ENCODE data around the gene MST1. TPM values are rescaled to one million over a fixed set of nuclear protein-coding genes. Genes with fewer than 3 reads are reported as not detected.
A peak's percentile ranks its signal among the peaks of the same experiment; 100 is the strongest.

The MST1 gene
- total RNA-seq, 1 experiment from 2014 or later, result 11.0 TPM

DNA sequence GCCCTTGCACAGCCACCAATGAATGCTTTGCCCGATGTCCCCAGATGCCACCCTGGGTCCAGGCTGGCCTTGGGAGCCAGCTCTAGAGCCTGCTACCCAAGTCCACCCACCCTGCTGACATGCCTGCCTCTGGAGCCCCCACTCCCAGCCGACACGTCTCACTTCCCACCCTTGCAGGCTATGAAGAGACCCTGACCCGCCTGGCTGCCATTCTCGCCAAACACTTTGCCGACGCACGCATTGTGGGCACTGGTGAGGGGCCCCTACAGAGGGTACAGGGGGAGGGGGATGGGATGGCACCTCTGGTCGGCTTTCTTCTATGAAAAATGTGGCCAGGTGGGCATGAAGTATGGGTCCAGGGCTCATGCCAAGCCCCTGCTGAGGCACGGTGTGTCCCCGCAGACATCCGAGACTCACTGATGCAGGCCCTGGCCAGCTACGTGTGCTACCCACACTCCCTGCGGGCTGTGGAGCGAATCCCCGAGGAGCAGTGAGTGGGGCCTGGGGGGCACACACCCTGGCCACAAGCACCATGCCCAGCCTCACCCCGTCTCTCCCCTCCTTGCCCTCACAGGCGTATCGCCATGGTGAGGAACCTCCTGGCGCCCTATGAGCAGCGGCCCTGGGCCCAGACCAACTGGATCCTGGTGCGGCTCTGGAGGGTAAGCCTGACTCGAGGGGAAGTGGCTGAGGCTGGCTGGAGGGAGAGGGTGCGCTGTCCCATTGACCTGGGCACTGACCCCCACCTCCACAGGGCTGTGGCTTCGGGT lies 24.2 kb upstream of the MST1 start:
- no peaks in the 10 kb centered on the region; the same call in 1 of the 2 replicates for H3K36me3 ChIP-seq (replicated peaks; ENCODE audit: control insufficient read depth, insufficient read depth, low read length)
- no peak overlapping the region for H3K4me3 ChIP-seq (ENCODE audit: insufficient read depth, low read depth, low read length)
- H3K27me3 ChIP-seq (ENCODE audit: control insufficient read depth, insufficient read depth, low read length), result peaks cover 3% of the 10 kb centered on the region; the same call in 1 of the 2 replicates
- DNase-seq, result peak; percentile 29

DNA sequence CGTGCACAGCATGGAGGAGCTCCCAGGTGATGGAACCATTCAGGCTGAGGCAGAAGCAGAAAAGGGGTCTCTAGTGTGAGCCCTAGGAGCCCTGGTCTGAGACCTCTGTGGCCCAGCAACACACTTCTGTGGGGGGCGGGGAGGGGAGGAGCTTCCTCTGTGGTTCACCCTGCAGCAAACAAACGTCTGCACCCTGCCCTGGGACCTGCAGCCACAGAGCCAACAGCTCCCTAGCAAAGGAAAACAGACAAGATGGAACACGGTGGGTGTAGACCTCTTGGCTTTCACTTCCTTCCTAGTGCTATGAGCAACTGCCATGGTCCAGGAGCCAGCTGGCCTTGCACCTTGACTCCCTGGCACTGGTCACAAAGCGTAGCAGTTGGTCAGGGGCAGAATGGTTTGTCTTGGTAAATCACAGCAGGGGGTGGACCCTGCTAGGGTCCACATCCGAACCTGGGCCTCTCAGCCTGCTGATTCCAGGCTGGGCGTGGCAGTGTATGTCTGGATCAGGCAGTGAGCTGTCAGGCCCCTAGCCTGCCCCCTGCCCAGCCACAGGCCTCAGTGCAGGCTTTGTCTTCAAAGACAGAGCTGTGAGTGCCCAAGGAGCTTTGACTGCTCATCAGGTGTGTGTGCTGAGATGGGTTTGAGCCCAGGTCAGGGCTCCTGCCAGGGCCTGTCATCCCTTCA lies 23.5 kb upstream of the MST1 start:
- Histone ChIP-seq H3K36me3 (replicated peaks; ENCODE audit: control insufficient read depth, insufficient read depth, low read length) (no peaks in the 10 kb centered on the region; the same call in 1 of the 2 replicates), H3K27me3 (ENCODE audit: control insufficient read depth, insufficient read depth, low read length) (no peaks in the 10 kb centered on the region), H3K4me3 (ENCODE audit: insufficient read depth, low read depth, low read length) (no peak overlapping the region)
- peak; percentile 60 for DNase-seq

DNA sequence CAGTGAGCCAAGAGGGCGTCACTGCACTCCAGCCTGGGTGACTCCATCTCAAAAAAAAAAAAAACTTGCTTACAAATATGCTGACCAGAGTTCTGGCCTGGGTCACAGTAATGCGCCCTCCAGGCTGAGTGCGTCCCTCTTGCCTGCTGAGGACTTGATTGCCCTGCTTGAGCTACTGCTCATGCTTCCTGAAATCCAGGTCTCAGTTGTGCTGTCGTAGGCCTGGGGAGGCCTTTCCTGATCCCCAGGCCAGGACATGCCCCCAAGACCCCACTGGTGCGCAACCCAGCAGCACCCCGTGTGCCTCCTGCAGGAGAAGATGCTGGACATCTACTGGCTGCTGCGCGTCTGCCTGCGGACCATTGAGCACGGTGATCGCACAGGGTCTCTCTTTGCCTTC lies 22.9 kb upstream of the MST1 start:
- Histone ChIP-seq H3K4me3 (ENCODE audit: insufficient read depth, low read depth, low read length) (no peak overlapping the region), H3K27me3 (ENCODE audit: control insufficient read depth, insufficient read depth, low read length) (no peaks in the 10 kb centered on the region)
- DNase-seq, result no peak

DNA sequence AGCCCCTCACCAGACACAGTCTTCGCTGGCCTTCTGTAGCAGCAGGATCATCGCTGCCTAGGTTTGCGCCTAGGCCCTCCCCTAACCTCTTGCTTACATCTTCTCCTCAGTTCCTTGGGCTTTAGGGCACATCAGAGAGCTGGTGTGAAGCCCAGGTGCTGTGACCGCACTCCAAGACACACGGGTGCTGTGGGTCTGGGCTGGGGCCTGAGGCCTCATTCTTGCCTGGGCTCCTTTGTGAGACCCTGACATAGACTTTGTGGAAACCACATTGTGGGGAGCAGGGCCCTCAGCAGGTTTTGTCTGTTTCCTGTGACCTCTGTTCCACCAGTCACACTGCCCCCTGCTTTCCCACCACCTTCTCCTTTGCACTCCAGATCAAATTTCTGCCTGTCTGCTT lies 22.2 kb upstream of the MST1 start:
- no peaks in the 10 kb centered on the region for H3K27me3 ChIP-seq (ENCODE audit: control insufficient read depth, insufficient read depth, low read length)
- DNase-seq, result no peak
- no peaks in the 10 kb centered on the region; the same call in 1 of the 2 replicates for H3K36me3 ChIP-seq (replicated peaks; ENCODE audit: control insufficient read depth, insufficient read depth, low read length)
- H3K4me3 ChIP-seq (ENCODE audit: insufficient read depth, low read depth, low read length), result no peak overlapping the region

More for the DNA sequence above, 22.9 kb upstream of the MST1 start:
- no peaks in the 10 kb centered on the region; the same call in 1 of the 2 replicates for H3K36me3 ChIP-seq (replicated peaks; ENCODE audit: control insufficient read depth, insufficient read depth, low read length)

DNA sequence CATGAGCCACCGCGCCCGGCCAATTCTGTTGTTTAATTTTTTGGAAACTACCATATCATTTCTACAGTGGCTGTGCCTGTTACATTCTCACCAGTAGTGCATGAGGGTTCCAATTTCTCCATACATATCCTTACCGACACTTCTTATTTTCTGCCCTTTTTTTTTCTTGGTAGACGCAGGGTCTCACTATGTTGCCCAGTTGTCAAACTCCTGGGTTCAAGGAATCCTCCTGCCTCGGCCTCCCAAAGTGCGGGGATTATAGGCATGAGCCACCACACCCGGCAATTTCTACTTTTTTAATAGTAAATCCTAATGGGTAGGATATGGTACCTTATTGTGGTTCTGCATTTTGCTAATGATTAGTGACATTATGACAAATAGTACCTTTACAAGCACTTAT lies 20.6 kb upstream of the MST1 start:
- Histone ChIP-seq H3K36me3 (replicated peaks; ENCODE audit: control insufficient read depth, insufficient read depth, low read length) (peaks cover 6% of the 10 kb centered on the region), H3K4me3 (ENCODE audit: insufficient read depth, low read depth, low read length) (no peak overlapping the region), H3K27me3 (ENCODE audit: control insufficient read depth, insufficient read depth, low read length) (no peaks in the 10 kb centered on the region)
- DNase-seq, result no peak

DNA sequence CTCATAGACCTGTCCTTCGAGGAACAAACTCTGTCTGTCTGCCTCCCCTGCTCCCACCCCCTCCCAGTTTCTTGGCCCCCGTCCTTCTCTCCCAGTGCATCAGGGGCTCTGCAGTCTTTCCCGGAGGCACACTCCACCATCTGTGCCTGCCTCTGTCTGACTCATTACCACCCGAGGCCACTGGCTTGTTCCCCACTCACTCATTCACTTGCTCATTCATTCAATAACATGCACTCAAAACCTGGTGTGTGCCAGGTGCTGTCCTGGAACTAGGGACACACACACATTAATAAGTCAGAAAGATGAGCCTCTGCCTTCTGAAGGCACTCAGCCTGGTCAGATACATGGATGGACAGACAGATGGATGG lies 17.8 kb upstream of the MST1 start:
- H3K36me3 ChIP-seq (replicated peaks; ENCODE audit: control insufficient read depth, insufficient read depth, low read length), result peaks cover 7% of the 10 kb centered on the region
- no peaks in the 10 kb centered on the region for H3K27me3 ChIP-seq (ENCODE audit: control insufficient read depth, insufficient read depth, low read length)
- DNase-seq, result no peak
- no peak overlapping the region for H3K4me3 ChIP-seq (ENCODE audit: insufficient read depth, low read depth, low read length)

DNA sequence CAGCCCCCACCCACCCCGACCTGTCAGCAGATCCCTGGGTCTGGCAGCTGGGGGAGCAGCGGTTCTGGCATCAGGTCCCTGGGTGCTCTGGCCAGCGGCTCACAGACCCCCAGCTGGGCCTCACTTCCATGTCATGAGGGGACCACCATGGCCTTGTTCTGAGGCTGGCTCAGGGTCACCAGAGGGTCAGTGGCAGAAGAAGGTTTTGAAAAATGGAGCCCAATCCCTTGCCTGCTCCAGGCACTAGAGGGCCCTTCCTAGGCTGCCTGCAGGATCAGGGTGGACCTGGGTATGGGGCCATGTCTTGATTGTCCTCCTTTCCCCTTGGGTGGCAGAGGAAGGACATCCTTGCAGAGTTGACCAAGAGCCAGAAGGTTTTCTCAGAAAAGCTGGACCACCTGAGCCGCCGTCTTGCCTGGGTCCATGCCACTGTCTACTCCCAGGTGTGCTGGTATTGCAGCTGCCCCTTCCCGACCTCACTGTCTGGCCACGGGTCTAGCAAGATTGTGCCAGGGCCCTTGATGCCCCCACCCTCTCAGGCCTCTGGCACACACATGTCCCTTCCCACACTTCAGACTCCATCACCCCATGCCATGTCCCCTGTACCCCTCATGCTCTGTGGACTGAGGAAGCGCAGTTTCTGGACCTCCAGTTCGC lies 17.3 kb upstream of the MST1 start:
- H3K4me3 ChIP-seq (ENCODE audit: insufficient read depth, low read depth, low read length), result no peak overlapping the region
- no peak for DNase-seq
- peaks cover 11% of the 10 kb centered on the region for H3K36me3 ChIP-seq (replicated peaks; ENCODE audit: control insufficient read depth, insufficient read depth, low read length)
- H3K27me3 ChIP-seq (ENCODE audit: control insufficient read depth, insufficient read depth, low read length), result no peaks in the 10 kb centered on the region

DNA sequence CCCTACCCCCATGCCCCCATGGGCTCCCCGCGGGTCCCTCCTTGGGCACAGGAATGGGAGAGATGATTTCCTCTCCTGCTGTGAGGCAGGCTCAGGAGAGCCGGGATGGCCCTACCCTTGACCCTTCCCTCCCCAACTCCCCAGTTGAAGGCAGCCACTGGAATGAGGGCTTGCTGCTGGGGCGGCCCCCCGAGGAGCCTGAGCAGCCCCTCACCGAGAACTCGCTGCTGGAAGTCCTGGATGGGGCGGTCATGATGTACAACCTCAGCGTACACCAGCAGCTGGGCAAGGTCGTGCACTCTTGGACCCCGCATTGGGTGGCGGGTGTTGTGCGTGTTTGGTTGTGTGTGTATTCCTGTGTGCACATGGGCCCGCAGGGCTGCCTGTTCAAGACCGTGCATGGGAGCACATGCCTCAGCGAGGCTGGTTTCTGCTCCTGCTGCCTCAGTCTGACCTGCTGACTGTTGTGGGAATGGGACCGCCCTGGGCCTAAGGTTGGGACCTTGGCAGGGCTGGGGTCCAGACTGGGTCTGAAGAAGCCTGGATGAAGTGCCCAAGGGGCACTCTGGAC lies 16.2 kb upstream of the MST1 start:
- peaks cover 11% of the 10 kb centered on the region for H3K36me3 ChIP-seq (replicated peaks; ENCODE audit: control insufficient read depth, insufficient read depth, low read length)
- no peaks in the 10 kb centered on the region for H3K27me3 ChIP-seq (ENCODE audit: control insufficient read depth, insufficient read depth, low read length)
- no peak for DNase-seq
- no peak overlapping the region for H3K4me3 ChIP-seq (ENCODE audit: insufficient read depth, low read depth, low read length)

DNA sequence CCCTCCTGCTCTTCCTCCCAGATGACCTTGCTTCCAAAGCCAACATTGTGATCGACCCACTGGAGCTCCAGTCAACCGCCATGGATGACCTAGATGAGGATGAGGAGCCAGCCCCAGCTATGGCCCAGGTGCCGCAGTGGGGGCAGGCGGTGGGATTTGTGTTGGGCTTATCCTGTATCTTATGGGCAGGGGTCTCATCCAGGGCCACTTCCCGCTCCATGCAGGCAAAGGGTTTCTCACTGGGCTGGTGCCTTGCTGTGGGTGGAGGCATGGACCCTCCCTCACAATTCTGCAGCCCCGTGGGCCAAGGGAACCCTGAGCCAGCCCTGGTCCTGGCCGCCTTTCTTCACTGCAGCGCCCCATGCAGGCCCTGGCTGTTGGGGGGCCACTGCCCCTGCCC lies 15.4 kb upstream of the MST1 start:
- H3K36me3 ChIP-seq (replicated peaks; ENCODE audit: control insufficient read depth, insufficient read depth, low read length), result peaks cover 13% of the 10 kb centered on the region
- H3K27me3 ChIP-seq (ENCODE audit: control insufficient read depth, insufficient read depth, low read length), result no peaks in the 10 kb centered on the region
- DNase-seq, result no peak
- H3K4me3 ChIP-seq (ENCODE audit: insufficient read depth, low read depth, low read length), result no peak overlapping the region

DNA sequence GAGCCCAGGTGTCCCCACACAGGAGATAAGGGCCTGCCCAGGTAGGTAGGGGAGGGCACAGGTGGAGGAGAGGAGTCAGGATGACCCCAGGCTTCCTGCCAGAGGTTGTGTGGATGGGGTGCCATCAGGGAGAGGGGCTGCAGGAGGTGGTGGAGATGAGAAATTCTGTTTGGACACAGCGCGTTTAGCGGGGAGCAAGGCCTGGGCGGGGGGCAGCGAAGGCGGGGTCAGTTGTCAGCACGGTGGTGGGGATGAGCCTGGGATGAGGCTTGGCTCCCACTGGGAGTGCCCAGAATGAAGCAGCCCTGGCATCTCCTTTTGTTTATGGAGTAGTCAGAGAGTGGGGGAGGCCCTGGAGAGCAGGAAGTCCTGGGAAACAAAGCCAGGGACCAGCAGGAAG lies 14.7 kb upstream of the MST1 start:
- no peaks in the 10 kb centered on the region for H3K27me3 ChIP-seq (ENCODE audit: control insufficient read depth, insufficient read depth, low read length)
- no peak for DNase-seq
- peaks cover 13% of the 10 kb centered on the region for H3K36me3 ChIP-seq (replicated peaks; ENCODE audit: control insufficient read depth, insufficient read depth, low read length)
- H3K4me3 ChIP-seq (ENCODE audit: insufficient read depth, low read depth, low read length), result no peak overlapping the region

DNA sequence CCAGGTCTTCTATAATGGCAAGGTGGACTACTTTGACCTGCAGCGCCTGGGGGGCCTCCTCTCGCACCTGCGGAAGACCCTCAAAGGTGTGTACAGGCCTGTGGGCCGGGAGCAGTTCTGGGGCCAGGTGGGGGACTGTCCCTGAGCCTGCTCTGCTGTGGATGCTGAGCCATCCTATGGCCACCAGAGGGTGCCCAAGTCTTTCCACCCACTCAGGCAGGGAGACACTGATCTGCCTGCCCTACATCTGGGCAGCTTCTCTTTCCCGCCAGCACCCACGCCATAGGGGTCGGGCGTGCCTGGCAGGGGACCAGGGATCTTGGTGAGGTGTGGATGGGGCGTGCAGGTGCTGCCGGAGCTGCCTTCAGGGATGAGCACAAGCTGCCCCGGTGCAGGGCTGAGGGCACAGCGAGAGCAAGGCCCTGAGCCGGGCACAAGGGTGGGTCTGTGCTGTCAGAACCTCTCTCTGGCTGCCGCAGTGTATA lies 14.2 kb upstream of the MST1 start:
- Histone ChIP-seq H3K36me3 (replicated peaks; ENCODE audit: control insufficient read depth, insufficient read depth, low read length) (peaks cover 13% of the 10 kb centered on the region), H3K4me3 (ENCODE audit: insufficient read depth, low read depth, low read length) (no peak overlapping the region), H3K27me3 (ENCODE audit: control insufficient read depth, insufficient read depth, low read length) (no peaks in the 10 kb centered on the region)
- DNase-seq, result peak; percentile 97

DNA sequence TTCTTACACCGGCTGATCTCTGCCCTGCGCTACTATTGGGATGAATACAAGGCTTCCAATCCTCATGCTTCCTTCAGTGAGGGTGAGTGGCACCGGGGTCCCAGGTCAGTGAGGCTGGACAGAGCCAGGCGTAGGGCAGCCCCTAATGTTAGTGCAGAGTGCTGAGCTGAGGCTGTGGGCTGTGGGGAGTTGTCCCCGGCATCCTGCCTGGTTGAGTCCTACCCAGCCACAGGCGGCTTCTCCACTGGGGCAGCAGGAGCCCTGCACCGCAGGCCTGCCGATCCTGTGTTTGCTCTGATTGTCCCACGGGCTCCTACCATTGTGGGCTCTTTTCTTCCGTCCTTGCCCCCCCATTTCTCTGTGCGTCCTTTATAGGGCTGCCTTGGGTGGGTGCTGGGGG lies 13.4 kb upstream of the MST1 start:
- Histone ChIP-seq H3K36me3 (replicated peaks; ENCODE audit: control insufficient read depth, insufficient read depth, low read length) (peaks cover 13% of the 10 kb centered on the region), H3K27me3 (ENCODE audit: control insufficient read depth, insufficient read depth, low read length) (no peaks in the 10 kb centered on the region), H3K4me3 (ENCODE audit: insufficient read depth, low read depth, low read length) (no peak overlapping the region)
- no peak for DNase-seq

DNA sequence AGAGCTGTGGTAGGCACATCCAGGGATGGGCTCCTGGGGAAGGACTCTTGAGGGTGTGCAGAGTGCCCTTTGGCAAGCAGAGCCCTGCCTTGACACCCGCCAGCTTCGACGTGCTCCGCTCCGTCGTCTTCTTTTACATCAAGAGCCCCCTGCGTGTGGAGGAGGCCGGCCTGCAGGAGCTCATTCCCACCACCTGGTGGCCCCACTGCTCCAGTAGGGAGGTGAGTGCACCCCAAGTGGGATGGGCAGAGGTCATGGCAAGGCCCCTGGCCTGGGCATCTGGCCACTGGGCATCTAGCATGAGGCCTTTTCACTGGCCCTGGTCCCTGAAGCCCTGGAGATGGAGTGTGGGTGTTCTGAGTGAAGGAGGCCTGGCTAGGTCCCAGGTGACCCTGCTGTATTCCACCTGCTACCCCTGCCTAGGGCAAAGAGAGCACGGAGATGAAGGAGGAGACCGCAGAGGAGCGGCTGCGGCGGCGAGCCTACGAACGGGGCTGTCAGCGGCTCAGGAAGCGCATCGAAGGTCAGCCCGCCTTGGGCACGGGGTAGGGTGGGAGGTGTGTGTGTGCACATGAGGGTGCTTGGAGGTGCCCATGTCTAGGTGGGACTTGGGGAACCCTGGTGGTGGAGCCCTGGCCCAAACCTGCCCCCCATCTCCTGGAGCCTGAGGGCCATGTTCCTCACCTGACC lies 12.3 kb upstream of the MST1 start:
- Histone ChIP-seq H3K36me3 (replicated peaks; ENCODE audit: control insufficient read depth, insufficient read depth, low read length) (peaks cover 13% of the 10 kb centered on the region), H3K4me3 (ENCODE audit: insufficient read depth, low read depth, low read length) (no peak overlapping the region), H3K27me3 (ENCODE audit: control insufficient read depth, insufficient read depth, low read length) (no peaks in the 10 kb centered on the region)
- DNase-seq, result peak; percentile 93

DNA sequence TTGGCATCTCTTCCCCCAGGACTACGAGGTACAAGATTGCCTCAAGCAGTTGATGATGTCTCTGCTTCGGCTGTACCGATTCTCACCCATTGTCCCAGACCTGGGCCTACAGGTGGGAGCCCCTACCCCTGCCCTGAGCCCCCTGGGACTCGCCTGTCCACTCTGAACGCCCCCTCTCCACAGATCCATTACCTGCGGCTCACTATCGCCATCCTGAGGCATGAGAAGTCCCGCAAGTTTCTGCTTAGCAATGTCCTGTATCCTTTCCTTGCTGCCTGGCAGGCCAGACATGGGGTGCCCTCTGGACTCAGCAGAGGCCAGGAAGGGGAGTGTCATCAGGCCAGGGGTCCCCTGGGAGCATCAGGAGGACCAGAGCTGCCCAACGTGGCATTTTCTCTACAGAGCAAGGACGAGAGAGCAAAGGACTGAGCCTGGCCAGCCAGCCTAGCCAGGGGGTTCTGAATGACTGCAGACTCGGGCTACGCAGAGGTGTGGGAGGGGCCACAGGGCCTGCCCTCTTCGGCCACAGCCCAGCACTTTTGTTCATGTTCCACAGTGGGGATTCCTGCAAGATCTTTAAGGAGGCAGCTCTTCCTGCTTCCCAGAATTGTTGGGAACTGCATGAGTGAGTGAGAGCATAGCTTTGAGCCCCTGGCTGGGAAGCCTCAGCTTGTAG lies 11.3 kb upstream of the MST1 start:
- Histone ChIP-seq H3K27me3 (ENCODE audit: control insufficient read depth, insufficient read depth, low read length) (no peaks in the 10 kb centered on the region), H3K4me3 (ENCODE audit: insufficient read depth, low read depth, low read length) (no peak overlapping the region), H3K36me3 (replicated peaks; ENCODE audit: control insufficient read depth, insufficient read depth, low read length) (peaks cover 10% of the 10 kb centered on the region)
- peak; percentile 83 for DNase-seq
